Amniotic stem cell (primary cell): ENCODE results near the gene ARFGEF3.
"Not testable (repeated sequence)": the region's sequence is repeated elsewhere in the genome, so short reads cannot be mapped to it uniquely, and the experiment has no call there.

ENCODE experiments used
- DNase-seq: peaks from one replicate; lab custom pipeline; 2025; lab: John Stamatoyannopoulos, UW

The ARFGEF3 gene

GRCh38 chr6:138212530-138212929 lies 50.8 kb downstream of the ARFGEF3 start:
- not testable (repeated sequence) for DNase-seq

GRCh38 chr6:138215093-138215782 lies 53.5 kb downstream of the ARFGEF3 start:
- no peak for DNase-seq

- DNase-seq: no peak
Measured at GRCh38 chr6:138218449-138218848, 56.7 kb downstream of the ARFGEF3 start, which contains the start of gene PBOV1. Gene PBOV1, minus strand, starts transcription at chr6:138218491. Its CDS starts 96 bp downstream, at chr6:138218395.

- DNase-seq: no peak
Measured at GRCh38 chr6:138219398-138219797, 57.7 kb downstream of the ARFGEF3 start.

- no peak for DNase-seq
Measured at GRCh38 chr6:138219901-138220300, 58.2 kb downstream of the ARFGEF3 start.

GRCh38 chr6:138222901-138223546 lies 61.3 kb downstream of the ARFGEF3 start:
- DNase-seq: no peak

- DNase-seq: no peak
Measured at GRCh38 chr6:138225953-138226352, 64.2 kb downstream of the ARFGEF3 start.

- DNase-seq: no peak
Measured at GRCh38 chr6:138226700-138227315, 65.1 kb downstream of the ARFGEF3 start.

- DNase-seq: no peak
Measured at GRCh38 chr6:138227316-138227781, 65.6 kb downstream of the ARFGEF3 start.

- DNase-seq: no peak
Measured at GRCh38 chr6:138229072-138229471, 67.3 kb downstream of the ARFGEF3 start.

GRCh38 chr6:138229663-138230179 lies 68.0 kb downstream of the ARFGEF3 start:
- DNase-seq: no peak

- no peak for DNase-seq
Measured at GRCh38 chr6:138230221-138230620, 68.5 kb downstream of the ARFGEF3 start.

GRCh38 chr6:138230759-138231380 lies 69.1 kb downstream of the ARFGEF3 start:
- DNase-seq: no peak

- no peak for DNase-seq
Measured at GRCh38 chr6:138231381-138231886, 69.7 kb downstream of the ARFGEF3 start.

- DNase-seq: no peak
Measured at GRCh38 chr6:138234363-138234762, 72.6 kb downstream of the ARFGEF3 start.

- DNase-seq: no peak
Measured at GRCh38 chr6:138235205-138235604, 73.5 kb downstream of the ARFGEF3 start.

- no peak for DNase-seq
Measured at GRCh38 chr6:138235693-138236092, 74.0 kb downstream of the ARFGEF3 start.

GRCh38 chr6:138237463-138237862 lies 75.7 kb downstream of the ARFGEF3 start:
- no peak for DNase-seq

GRCh38 chr6:138238368-138238767 lies 76.6 kb downstream of the ARFGEF3 start:
- DNase-seq: no peak

- DNase-seq: no peak
Measured at GRCh38 chr6:138239774-138240173, 78.0 kb downstream of the ARFGEF3 start.

GRCh38 chr6:138240476-138241245 lies 78.9 kb downstream of the ARFGEF3 start:
- DNase-seq: peak; percentile 32
